Parathyroid adenoma (tissue), 2 donors: ENCODE data around the gene AFAP1L2.

Experiments
- H2AFZ ChIP-seq: fragments of 300-600 bp; sonication (generic); one replicate; pipeline ENCODE4 v1.7.0; 2017; ENCODE audit warnings: antibody characterized with exemption, mild to moderate bottlenecking
- H3K27ac ChIP-seq: fragments of 300-600 bp; sonication (generic); one replicate; pipeline ENCODE4 v1.7.0; 2017
- H3K27me3 ChIP-seq: fragments of 300-600 bp; sonication (generic); one replicate; pipeline ENCODE4 v1.7.0; 2017; ENCODE audit warnings: low read length; ENCODE audit not compliant: control insufficient read depth, insufficient read depth
- H3K36me3 ChIP-seq: fragments of 300-600 bp; sonication (generic); one replicate; pipeline ENCODE4 v1.7.0; 2017; ENCODE audit warnings: low read length; ENCODE audit not compliant: control insufficient read depth, insufficient read depth
- H3K4me1 ChIP-seq: fragments of 300-600 bp; sonication (generic); one replicate; pipeline ENCODE4 v1.7.0; 2017; ENCODE audit warnings: control low read depth
- H3K4me2 ChIP-seq: fragments of 300-600 bp; sonication (generic); one replicate; pipeline ENCODE4 v1.7.0; 2017; ENCODE audit warnings: low read length
- H3K4me3 ChIP-seq: fragments of 300-600 bp; sonication (generic); one replicate; pipeline ENCODE4 v1.7.0; 2017; ENCODE audit warnings: low read depth, low read length
- H3K79me2 ChIP-seq: fragments of 300-600 bp; sonication (generic); one replicate; pipeline ENCODE4 v1.7.0; 2017; ENCODE audit warnings: control low read depth
- H3K9ac ChIP-seq: fragments of 300-600 bp; sonication (generic); one replicate; pipeline ENCODE4 v1.7.0; 2017; ENCODE audit warnings: mild to moderate bottlenecking
- H3K9me3 ChIP-seq: fragments of 300-600 bp; sonication (generic); one replicate; pipeline ENCODE4 v1.7.0; 2017; ENCODE audit warnings: low read length; ENCODE audit not compliant: control insufficient read depth
- CTCF ChIP-seq: fragments of 300-600 bp; sonication (generic); IDR thresholded peaks from one replicate; pipeline ENCODE4 v1.7.0; 2017; ENCODE audit warnings: antibody characterized with exemption, mild to moderate bottlenecking
- donor health status: primary hyperparathyroidism.

AFAP1L2 gene

GRCh38 chr10:114370966-114371365 is 33.3 kb downstream of the AFAP1L2 start:
- Histone ChIP-seq H3K79me2 (peaks cover 33% of the 10 kb centered on the region), H3K9me3 (no peaks in the 10 kb centered on the region), H3K4me3 (no peak overlapping the region), H3K9ac (no peak overlapping the region), H3K27ac (peak overlapping the region; percentile 80), H2AFZ (no peak overlapping the region), H3K36me3 (no peaks in the 10 kb centered on the region), H3K27me3 (no peaks in the 10 kb centered on the region), H3K4me1 (peaks cover 76% of the 10 kb centered on the region), H3K4me2 (peak overlapping the region; percentile 8)
- TF ChIP-seq CTCF, result no peak

DNA sequence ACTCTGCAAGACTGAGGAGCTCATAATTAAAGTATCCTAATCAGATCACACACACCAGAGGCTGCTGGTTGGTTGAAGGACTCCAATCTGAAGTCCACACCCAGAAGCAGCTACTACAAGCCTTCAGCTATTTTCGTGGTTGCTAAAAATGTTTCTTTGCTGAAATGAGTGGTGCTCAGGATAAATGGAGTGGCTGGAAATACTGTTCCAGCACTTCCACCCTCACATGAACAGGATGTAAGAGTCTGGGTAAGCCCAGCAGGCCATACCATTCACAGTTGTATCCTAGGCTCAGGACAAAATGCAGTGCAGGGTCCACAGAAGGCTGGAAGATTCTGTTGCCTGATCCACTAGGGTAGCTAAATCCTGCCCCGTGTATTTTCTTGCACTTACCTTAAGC is 34.1 kb downstream of the AFAP1L2 start:
- Histone ChIP-seq H3K4me3 (no peak overlapping the region), H3K9me3 (no peaks in the 10 kb centered on the region), H3K27ac (peak overlapping the region; percentile 80), H3K4me1 (peaks cover 78% of the 10 kb centered on the region), H3K4me2 (no peak overlapping the region), H3K36me3 (no peaks in the 10 kb centered on the region), H3K27me3 (no peaks in the 10 kb centered on the region), H2AFZ (no peak overlapping the region), H3K9ac (no peak overlapping the region), H3K79me2 (peaks cover 33% of the 10 kb centered on the region)
- no peak for TF ChIP-seq CTCF

DNA sequence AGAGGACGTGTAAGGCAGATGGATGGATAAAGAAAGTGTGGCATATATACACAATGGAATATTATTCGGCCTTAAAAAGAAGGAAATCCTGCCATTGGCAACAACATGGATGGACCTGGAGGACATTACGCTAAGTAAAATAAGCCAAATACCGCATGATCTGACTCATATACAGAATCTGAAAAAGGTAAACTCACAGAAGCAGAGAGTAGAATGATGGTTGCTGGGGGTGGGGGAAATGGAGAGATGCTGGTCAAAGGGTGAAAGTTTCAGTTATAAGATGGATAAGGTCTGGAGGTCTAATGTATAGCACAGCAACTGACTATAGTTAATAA is 36.3 kb downstream of the AFAP1L2 start:
- Histone ChIP-seq H3K27me3 (no peaks in the 10 kb centered on the region), H3K79me2 (peaks cover 48% of the 10 kb centered on the region), H3K9ac (no peak overlapping the region), H3K9me3 (no peaks in the 10 kb centered on the region), H3K36me3 (no peaks in the 10 kb centered on the region), H3K27ac (peak overlapping the region; percentile 99), H3K4me1 (peaks cover 74% of the 10 kb centered on the region), H2AFZ (no peak overlapping the region), H3K4me2 (peak overlapping the region; percentile 58), H3K4me3 (no peak overlapping the region)
- TF ChIP-seq CTCF, result no peak

GRCh38 chr10:114367351-114368056 is 36.8 kb downstream of the AFAP1L2 start:
- H3K27ac ChIP-seq, result peak overlapping the region; percentile 99

More at GRCh38 chr10:114367351-114368056, 36.8 kb downstream of the AFAP1L2 start:
- Histone ChIP-seq H3K4me1 (peaks cover 75% of the 10 kb centered on the region), H3K4me2 (peak overlapping the region; percentile 58), H3K4me3 (no peak overlapping the region), H2AFZ (no peak overlapping the region), H3K9ac (no peak overlapping the region), H3K36me3 (no peaks in the 10 kb centered on the region), H3K9me3 (no peaks in the 10 kb centered on the region), H3K27me3 (no peaks in the 10 kb centered on the region), H3K79me2 (peaks cover 49% of the 10 kb centered on the region)
- TF ChIP-seq CTCF, result no peak
